DOHH2 (cell line): ENCODE results near the gene AEBP1.

ENCODE experiments used
- H3F3A ChIP-seq: fragments of 200-600 bp; sonication (generic), shearing (Covaris generic); 2 replicates; pipeline ENCODE4 v1.6.0; 2016; ENCODE audit warnings: antibody characterized with exemption, mild to moderate bottlenecking; ENCODE audit not compliant: control insufficient read depth, insufficient read depth
- H3K27ac ChIP-seq: fragments of 200-600 bp; sonication (generic); 2 replicates; pipeline ENCODE4 v1.5.1; 2014; ENCODE audit warnings: low read depth, mild to moderate bottlenecking, low read length, moderate library complexity
- H3K27me3 ChIP-seq: fragments of 200-600 bp; sonication (generic); 2 replicates; pipeline ENCODE4 v1.6.1; 2014; ENCODE audit warnings: mild to moderate bottlenecking, low read length, mixed read lengths; ENCODE audit not compliant: control insufficient read depth
- H3K36me3 ChIP-seq: fragments of 200-600 bp; sonication (generic); 2 replicates; pipeline ENCODE4 v1.6.1; 2014; ENCODE audit warnings: mild to moderate bottlenecking, low read length, moderate library complexity, mixed read lengths; ENCODE audit not compliant: control insufficient read depth
- H3K4me1 ChIP-seq: fragments of 200-600 bp; sonication (generic); 2 replicates; pipeline ENCODE4 v1.6.1; 2014; ENCODE audit warnings: mild to moderate bottlenecking, low read length, mixed read lengths; ENCODE audit not compliant: control insufficient read depth
- H3K4me2 ChIP-seq: fragments of 200-600 bp; sonication (generic); 2 replicates; pipeline ENCODE4 v1.6.0; 2014; ENCODE audit warnings: mild to moderate bottlenecking, low read length, moderate library complexity
- H3K4me3 ChIP-seq: fragments of 200-600 bp; sonication (generic); 2 replicates; pipeline ENCODE4 v1.5.1; 2014; ENCODE audit warnings: mild to moderate bottlenecking, low read length, mixed read lengths
- H3K79me2 ChIP-seq: fragments of 200-600 bp; sonication (generic); 2 replicates; pipeline ENCODE4 v1.6.1; 2014; ENCODE audit warnings: mild to moderate bottlenecking, low read length, mixed read lengths; ENCODE audit not compliant: control insufficient read depth
- H3K9me2 ChIP-seq: fragments of 200-600 bp; sonication (generic); replicated peaks from 2 replicates; pipeline ENCODE4 v1.6.1; 2014; ENCODE audit warnings: mild to moderate bottlenecking, low read length, mixed read lengths; ENCODE audit not compliant: control insufficient read depth
- H3K9me3 ChIP-seq: fragments of 200-600 bp; sonication (generic); 2 replicates; pipeline ENCODE4 v1.6.1; 2014; ENCODE audit warnings: antibody characterized with exemption, low read length, mixed read lengths; ENCODE audit not compliant: control insufficient read depth, insufficient read depth
- H4K20me1 ChIP-seq: fragments of 200-600 bp; sonication (generic); 2 replicates; pipeline ENCODE4 v1.6.0; 2014; ENCODE audit warnings: low read depth, mild to moderate bottlenecking, antibody characterized with exemption, low read length, moderate library complexity; ENCODE audit not compliant: control insufficient read depth, insufficient read depth
- CTCF ChIP-seq: fragments of 200-600 bp; sonication (generic); IDR thresholded peaks from one replicate; pipeline ENCODE4 v1.5.1; 2014; ENCODE audit warnings: antibody characterized with exemption, mild to moderate bottlenecking, low read depth, low read length; ENCODE audit not compliant: poor library complexity, severe bottlenecking
- EZH2phosphoT487 ChIP-seq: fragments of 200-600 bp; sonication (generic); IDR thresholded peaks from 2 replicates; pipeline ENCODE4 v1.6.1; 2017; ENCODE audit warnings: borderline replicate concordance, mild to moderate bottlenecking, antibody characterized with exemption, low read length, moderate library complexity, mixed read lengths

Gene AEBP1

GRCh38 chr7:44156453-44157010 is 52.4 kb downstream of the AEBP1 start:
- TF ChIP-seq EZH2phosphoT487 (no peak), CTCF (no peak)
- Histone ChIP-seq H3K4me2 (no peak overlapping the region), H3F3A (no peaks in the 10 kb centered on the region), H3K27me3 (peaks cover 10% of the 10 kb centered on the region), H3K9me2 (no peaks in the 10 kb centered on the region), H3K9me3 (no peaks in the 10 kb centered on the region), H3K4me1 (no peaks in the 10 kb centered on the region), H3K27ac (no peak overlapping the region), H3K4me3 (no peak overlapping the region), H3K36me3 (no peaks in the 10 kb centered on the region), H4K20me1 (no peaks in the 10 kb centered on the region), H3K79me2 (no peaks in the 10 kb centered on the region)

DNA sequence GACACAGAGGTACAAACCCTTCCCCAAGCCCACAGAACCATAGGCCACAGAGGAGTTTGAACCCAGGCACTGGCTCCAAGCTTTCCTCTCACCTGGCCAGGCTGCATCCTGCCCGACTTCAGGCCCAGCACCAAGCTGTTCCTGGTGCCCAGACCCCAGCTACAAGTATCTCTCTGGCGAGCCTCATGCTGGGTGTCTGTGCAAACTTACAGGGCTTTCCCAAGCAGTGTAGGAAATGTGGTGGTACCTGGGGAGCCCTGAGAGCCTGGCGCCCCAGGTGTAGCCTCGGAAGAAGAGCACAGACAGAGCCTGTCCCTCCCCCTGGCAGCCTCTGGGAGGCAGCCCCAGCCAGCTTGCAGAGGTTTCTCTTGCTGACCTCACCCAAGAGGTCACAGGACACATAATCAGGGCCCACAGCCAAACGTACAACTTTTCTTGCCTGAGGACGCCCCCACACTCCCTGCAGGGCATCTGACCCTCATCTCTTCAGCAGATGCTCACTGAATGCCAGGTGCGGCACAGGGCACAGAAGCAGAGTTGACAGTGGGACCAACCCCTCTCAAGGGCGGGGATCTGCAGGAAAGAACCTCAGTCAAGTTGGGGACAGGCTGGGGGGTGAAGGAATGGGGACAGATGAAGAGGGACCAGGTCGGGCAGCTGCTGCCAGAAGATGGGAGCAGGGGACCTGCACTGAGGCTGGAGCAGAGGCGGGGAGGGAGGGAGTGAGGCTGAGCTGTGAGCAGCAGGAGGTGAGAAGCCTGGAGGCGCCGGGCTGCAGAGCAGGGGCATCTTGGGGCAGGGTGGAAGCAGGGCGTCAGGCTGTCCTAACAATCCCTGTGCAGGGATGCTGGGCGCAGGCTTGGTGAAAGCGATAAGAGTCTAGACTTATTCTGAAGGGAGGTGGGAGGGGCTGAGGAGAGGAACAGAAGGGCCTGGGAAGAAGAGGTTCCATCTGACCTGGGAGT is 53.3 kb downstream of the AEBP1 start:
- no peaks in the 10 kb centered on the region for H3F3A ChIP-seq
- H3K4me3 ChIP-seq, result no peak overlapping the region
- TF ChIP-seq EZH2phosphoT487, result no peak
- TF ChIP-seq CTCF, result no peak
- peaks cover 10% of the 10 kb centered on the region for H3K27me3 ChIP-seq
- H3K79me2 ChIP-seq, result no peaks in the 10 kb centered on the region
- H3K9me3 ChIP-seq, result no peaks in the 10 kb centered on the region
- H3K36me3 ChIP-seq, result no peaks in the 10 kb centered on the region
- H3K4me1 ChIP-seq, result no peaks in the 10 kb centered on the region
- no peak overlapping the region for H3K27ac ChIP-seq
- no peak overlapping the region for H3K4me2 ChIP-seq
- no peaks in the 10 kb centered on the region for H3K9me2 ChIP-seq
- no peaks in the 10 kb centered on the region for H4K20me1 ChIP-seq

GRCh38 chr7:44158096-44158872 is 54.1 kb downstream of the AEBP1 start:
- no peak overlapping the region for H3K4me3 ChIP-seq
- H3K79me2 ChIP-seq, result no peaks in the 10 kb centered on the region
- H3K4me1 ChIP-seq, result no peaks in the 10 kb centered on the region
- no peak overlapping the region for H3K4me2 ChIP-seq
- H4K20me1 ChIP-seq, result no peaks in the 10 kb centered on the region
- H3K9me2 ChIP-seq, result no peaks in the 10 kb centered on the region
- TF ChIP-seq CTCF (no peak), EZH2phosphoT487 (no peak)
- H3K27ac ChIP-seq, result no peak overlapping the region
- H3K9me3 ChIP-seq, result no peaks in the 10 kb centered on the region
- no peaks in the 10 kb centered on the region for H3K36me3 ChIP-seq
- no peaks in the 10 kb centered on the region for H3F3A ChIP-seq
- H3K27me3 ChIP-seq, result peaks cover 15% of the 10 kb centered on the region
